IPS-18a (cell line): ENCODE data around the gene CNKSR3.

Source experiments
- H3K27ac ChIP-seq: one replicate; pipeline ENCODE4 v1.5.1; 2013; ENCODE audit warnings: low read length
- H3K27me3 ChIP-seq: one replicate; pipeline ENCODE4 v1.6.1; 2013; ENCODE audit warnings: mild to moderate bottlenecking, low read length; ENCODE audit not compliant: control insufficient read depth, insufficient read depth
- H3K36me3 ChIP-seq: one replicate; pipeline ENCODE4 v1.6.1; 2013; ENCODE audit warnings: low read depth, low read length; ENCODE audit not compliant: control insufficient read depth
- H3K4me1 ChIP-seq: one replicate; pipeline ENCODE4 v1.6.1; 2013; ENCODE audit warnings: low read depth, low read length; ENCODE audit not compliant: control insufficient read depth
- H3K4me3 ChIP-seq: one replicate; pipeline ENCODE4 v1.5.1; 2013; ENCODE audit warnings: low read length
- H3K9ac ChIP-seq: one replicate; pipeline ENCODE4 v1.6.1; 2013; ENCODE audit warnings: mild to moderate bottlenecking, low read length, moderate library complexity
- H3K9me3 ChIP-seq: one replicate; pipeline ENCODE4 v1.6.1; 2013; ENCODE audit warnings: low read depth, low read length; ENCODE audit not compliant: control insufficient read depth

CNKSR3 gene

DNA sequence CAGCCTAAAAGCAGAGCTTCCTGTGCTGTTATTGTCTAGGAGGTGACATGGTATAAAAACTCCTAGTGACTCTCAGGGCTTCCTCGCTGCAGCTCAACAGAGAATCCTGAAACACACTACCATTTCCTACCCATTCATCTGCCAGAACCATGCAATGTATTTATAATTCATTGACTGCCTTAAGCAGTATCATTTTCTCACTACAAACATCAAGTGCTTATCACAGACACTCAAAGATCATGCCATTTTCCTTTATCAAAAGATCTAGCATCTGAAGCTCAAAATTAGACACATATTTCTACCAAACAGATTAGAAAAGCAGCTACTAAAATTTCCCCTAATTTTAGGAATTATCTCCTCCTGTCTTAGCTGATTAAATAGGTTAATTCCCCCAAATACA lies 83.5 kb downstream of the CNKSR3 start:
- Histone ChIP-seq H3K27me3 (no peaks in the 10 kb centered on the region), H3K9me3 (peaks cover 1% of the 10 kb centered on the region), H3K36me3 (peaks cover 15% of the 10 kb centered on the region), H3K4me1 (no peaks in the 10 kb centered on the region), H3K4me3 (no peak overlapping the region), H3K27ac (no peak overlapping the region), H3K9ac (no peak overlapping the region)

DNA sequence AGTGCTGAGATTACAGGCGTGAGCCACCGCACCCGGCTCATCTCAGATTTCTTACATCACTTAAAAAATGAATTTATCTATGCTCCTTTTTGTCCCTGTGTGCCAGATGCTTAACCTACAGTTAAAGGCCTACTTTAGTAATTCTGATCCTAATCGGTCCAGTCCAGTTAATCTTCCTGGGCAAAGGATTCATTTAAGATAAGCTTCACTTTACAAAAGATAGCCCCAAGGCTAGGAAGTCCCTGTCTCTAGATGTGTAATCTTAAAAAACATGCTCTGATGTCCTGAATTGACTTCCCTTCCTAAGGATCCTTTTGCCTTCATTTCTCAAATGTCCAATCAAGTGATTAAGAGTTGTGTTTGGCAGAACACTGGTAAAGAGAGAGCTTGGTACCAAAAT lies 85.5 kb downstream of the CNKSR3 start:
- Histone ChIP-seq H3K27me3 (no peaks in the 10 kb centered on the region), H3K4me3 (no peak overlapping the region), H3K4me1 (no peaks in the 10 kb centered on the region), H3K9me3 (no peaks in the 10 kb centered on the region), H3K9ac (no peak overlapping the region), H3K27ac (no peak overlapping the region), H3K36me3 (peaks cover 16% of the 10 kb centered on the region)

DNA sequence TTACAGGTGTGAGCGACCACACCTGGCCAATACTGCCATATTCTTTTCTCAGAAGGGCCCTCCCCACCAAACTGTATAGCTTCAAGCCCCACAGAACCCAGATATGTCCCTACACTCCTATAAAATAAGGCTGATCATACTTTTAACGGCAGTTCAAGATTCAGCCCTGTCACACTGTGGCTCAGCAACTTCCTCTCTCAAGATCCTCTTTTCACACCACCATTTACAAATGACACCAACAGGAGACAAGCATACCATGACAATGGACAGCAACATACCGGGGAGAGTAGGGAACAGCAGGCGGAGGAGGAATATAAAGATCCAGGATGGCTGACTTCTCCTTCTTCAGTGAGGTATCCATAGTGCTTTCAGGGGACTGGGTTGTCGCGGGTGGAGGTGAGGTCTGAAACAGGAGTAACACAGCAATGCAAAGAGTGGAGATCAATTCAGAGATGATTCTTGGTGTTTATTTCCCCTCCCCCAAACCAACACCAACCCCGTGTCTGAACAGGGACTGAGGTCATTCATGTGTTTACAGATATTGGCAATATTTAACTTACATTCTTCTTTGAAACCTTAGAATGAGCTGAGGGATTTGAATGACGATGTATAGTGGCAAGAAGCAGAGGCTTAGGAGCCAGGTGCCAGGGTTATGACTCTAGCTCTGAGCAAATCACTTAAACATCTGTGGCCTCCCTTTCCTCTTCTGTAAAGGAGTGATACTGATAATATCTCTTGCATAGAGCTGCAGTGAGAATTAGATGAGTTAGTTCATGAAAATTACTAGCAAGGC lies 96.3 kb downstream of the CNKSR3 start:
- no peaks in the 10 kb centered on the region for H3K4me1 ChIP-seq
- H3K27ac ChIP-seq = no peak overlapping the region
- H3K9me3 ChIP-seq = no peaks in the 10 kb centered on the region
- no peak overlapping the region for H3K9ac ChIP-seq
- no peaks in the 10 kb centered on the region for H3K27me3 ChIP-seq
- H3K4me3 ChIP-seq = no peak overlapping the region
- H3K36me3 ChIP-seq = peaks cover 8% of the 10 kb centered on the region

DNA sequence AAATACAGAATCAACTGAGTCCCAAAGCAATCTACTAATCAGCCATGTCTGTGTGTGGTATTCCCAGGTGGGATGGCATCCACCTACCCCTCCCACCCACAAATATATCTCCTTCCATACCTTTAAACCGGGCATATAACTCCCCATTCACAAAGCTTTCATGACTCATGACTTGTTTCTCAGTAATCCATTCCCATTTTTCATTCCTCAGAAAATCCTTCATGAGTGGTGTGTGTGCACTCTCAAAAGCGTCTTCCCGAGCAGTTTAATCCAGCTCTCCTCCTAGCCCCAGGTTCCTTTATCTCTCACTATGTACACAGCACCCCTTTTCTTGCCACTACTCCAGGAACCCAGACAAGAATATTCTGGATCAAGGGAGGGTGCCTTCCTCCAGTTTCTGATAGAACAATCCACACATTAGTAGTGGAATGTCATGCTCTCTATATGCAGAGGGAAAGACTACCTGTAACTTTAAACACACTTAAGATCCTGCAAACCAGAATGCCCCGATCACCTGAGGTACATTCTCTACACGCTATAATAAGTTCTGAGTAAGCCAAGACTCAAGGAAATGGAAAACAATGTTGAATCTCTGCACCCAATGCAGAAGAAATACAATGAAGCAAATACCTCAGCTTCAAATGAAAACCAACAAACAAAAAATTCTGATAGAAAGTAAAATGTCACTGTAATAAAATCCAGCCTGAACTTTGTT lies 98.2 kb downstream of the CNKSR3 start:
- H3K27me3 ChIP-seq = no peaks in the 10 kb centered on the region
- no peak overlapping the region for H3K27ac ChIP-seq
- H3K9ac ChIP-seq = no peak overlapping the region
- peaks cover 8% of the 10 kb centered on the region for H3K36me3 ChIP-seq
- H3K4me3 ChIP-seq = no peak overlapping the region
- H3K4me1 ChIP-seq = no peaks in the 10 kb centered on the region
- H3K9me3 ChIP-seq = no peaks in the 10 kb centered on the region

DNA sequence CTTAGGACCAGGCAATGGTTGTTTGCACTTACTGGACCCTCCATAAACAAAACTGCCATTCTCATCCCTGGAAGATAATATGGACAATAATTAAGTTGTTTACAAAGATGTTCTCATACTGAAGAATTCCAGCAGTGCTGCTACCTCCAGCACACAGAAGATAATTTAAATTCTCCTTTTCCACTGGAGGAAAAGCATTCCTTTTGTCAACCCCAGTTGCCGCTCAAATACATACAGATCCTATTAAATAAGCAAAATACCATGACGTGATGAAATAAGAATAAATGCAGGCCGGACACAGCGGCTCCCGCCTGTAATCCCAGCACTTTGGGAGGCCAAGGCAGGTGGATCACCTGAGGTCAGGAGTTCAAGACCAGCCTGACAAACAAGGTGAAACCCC lies 99.4 kb downstream of the CNKSR3 start:
- Histone ChIP-seq H3K9ac (no peak overlapping the region), H3K27ac (no peak overlapping the region), H3K4me3 (no peak overlapping the region), H3K36me3 (peaks cover 8% of the 10 kb centered on the region), H3K27me3 (no peaks in the 10 kb centered on the region), H3K4me1 (no peaks in the 10 kb centered on the region), H3K9me3 (no peaks in the 10 kb centered on the region)

DNA sequence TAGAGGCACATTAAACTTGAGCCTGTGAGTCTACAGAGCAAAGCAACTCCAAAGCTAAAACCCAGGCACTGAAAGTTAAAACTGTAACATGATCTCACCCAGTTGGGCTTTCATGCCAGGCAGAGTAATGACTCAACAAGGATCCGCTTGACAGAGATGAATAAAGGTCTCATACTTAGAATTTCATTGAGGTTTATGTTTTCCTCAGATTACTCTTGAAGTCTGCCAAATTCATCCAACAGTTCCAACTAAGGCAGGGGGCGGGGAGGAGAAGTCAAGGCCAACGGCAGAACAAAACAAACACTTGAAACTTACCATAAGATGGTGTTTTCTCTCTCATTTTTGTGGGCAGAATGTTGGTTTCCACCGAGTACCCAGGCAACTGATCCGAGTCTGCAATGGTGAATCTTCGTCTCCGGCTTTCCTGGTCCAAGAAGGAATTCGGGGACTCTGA lies 99.8 kb downstream of the CNKSR3 start:
- no peaks in the 10 kb centered on the region for H3K4me1 ChIP-seq
- H3K27ac ChIP-seq = no peak overlapping the region
- no peaks in the 10 kb centered on the region for H3K27me3 ChIP-seq
- peaks cover 8% of the 10 kb centered on the region for H3K36me3 ChIP-seq
- no peak overlapping the region for H3K4me3 ChIP-seq
- no peak overlapping the region for H3K9ac ChIP-seq
- no peaks in the 10 kb centered on the region for H3K9me3 ChIP-seq

DNA sequence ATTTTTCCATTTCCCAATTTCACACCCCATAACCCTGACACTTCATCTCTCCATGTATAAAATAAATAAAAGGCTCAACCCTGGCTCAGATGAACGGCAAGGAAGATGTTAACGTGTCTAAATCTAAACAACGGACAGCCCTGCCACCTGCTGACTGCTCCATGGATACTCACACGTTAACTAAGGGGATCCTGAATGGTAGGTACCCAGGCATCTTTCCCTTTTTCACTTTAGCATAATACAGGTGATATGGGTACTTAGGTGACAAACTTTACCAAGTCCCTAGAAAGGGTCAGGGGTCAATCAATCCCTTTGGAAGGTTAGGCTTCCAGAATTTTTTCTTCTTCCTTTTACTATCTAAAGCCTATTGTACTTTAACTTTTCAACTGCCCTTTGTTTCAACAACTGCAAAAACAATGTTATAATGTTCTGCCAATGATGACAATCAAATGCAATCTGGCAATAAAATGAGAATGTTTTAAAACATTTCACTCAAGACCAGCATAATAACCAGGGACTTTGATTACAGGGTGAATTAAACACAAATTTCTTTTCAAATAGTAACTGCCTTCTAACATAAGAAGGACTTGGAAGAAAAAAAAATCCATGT lies 101.5 kb downstream of the CNKSR3 start:
- Histone ChIP-seq H3K4me3 (no peak overlapping the region), H3K27ac (no peak overlapping the region), H3K9me3 (no peaks in the 10 kb centered on the region), H3K4me1 (no peaks in the 10 kb centered on the region), H3K27me3 (no peaks in the 10 kb centered on the region), H3K9ac (no peak overlapping the region), H3K36me3 (peaks cover 8% of the 10 kb centered on the region)

DNA sequence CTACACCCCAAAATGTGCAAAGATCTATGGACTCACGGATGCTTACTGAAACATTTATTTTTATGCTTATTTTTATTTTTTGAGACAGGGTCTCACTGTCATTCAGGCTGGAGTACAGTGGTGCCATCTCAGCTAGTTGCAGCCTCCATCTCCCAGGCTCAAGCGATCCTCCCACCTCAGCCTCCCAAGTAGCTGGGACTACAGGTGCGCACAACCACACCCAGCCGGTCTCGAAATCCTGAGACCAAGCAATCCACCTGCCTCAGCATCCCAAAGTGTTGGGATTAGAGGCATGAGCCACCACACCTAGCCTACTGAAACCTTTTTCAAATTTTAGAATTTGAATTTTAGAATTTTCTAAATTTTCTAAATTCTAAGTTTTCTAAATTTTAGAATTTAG lies 103.0 kb downstream of the CNKSR3 start:
- H3K4me1 ChIP-seq = no peaks in the 10 kb centered on the region

DNA sequence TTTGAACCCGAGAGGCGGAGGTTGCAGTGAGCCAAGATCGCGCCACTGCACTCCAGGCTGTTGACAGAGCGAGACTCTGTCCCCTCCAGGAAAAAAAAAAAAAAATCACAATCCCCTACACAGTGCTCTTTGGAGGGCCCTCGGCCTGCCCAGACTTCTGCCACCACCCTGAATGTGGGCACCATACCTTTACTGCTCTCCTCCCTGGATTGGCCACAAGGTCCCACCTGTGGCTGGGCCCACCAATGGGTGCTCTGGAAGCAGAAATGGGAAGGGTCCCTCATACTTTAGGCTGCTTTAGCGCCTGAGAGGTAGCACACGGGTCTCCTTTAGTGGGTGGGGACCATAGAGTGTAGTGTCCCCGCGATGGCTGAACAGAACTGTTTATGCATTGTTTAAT lies 103.6 kb downstream of the CNKSR3 start:
- Histone ChIP-seq H3K27ac (no peak overlapping the region), H3K27me3 (no peaks in the 10 kb centered on the region), H3K4me1 (no peaks in the 10 kb centered on the region), H3K36me3 (peaks cover 4% of the 10 kb centered on the region), H3K4me3 (no peak overlapping the region), H3K9ac (no peak overlapping the region), H3K9me3 (no peaks in the 10 kb centered on the region)

More for the DNA sequence above, 103.0 kb downstream of the CNKSR3 start:
- Histone ChIP-seq H3K9me3 (no peaks in the 10 kb centered on the region), H3K27ac (no peak overlapping the region), H3K9ac (no peak overlapping the region), H3K36me3 (peaks cover 8% of the 10 kb centered on the region), H3K27me3 (no peaks in the 10 kb centered on the region), H3K4me3 (no peak overlapping the region)

DNA sequence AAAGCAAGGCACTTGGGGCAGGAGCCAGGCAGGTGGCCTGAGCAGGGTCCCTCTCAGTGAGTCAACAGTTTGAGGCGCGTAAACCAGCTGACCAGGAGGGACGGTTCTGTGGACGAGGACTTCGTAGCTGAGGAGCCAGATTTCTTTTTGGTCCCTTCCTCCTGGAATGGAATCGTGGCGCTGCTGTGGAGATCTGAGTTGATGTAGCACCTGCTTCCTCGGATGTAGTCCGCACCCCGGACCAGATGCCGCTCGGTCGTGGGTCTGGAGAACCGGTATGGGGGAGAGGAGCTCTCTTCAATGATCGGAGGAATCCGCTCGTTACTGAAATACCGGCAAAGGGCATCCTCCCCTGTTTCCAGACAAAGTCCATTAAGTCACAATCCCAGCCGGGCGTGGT lies 104.2 kb downstream of the CNKSR3 start:
- no peak overlapping the region for H3K9ac ChIP-seq

DNA sequence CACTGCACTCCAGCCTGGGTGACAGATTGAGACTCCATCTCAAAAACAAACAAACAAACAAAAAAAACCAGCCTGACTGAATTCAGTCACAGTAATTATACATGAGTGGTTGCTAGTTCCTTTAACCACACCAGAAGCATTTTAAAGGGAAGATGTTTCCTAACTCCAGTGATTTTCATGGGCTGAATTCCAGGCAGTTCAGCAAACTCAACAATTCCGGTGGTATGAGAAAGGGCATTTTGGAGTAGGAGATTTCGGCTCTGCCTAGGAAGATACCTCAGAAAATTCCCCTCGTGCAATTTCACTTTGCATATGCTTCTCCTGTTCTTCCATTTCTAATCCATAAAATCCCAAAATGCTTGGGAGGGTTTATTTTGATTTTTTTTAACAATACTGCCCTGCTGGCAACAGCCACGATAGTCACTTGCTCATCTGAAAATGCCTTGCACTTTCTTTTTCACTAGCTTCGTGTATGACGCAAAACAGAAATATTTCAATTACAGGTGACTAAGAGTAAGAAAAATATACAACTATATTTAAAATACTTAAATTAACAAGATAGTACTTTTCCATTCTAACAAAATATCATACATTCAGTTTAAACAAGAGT lies 105.6 kb downstream of the CNKSR3 start:
- no peaks in the 10 kb centered on the region for H3K4me1 ChIP-seq
- H3K27ac ChIP-seq = no peak overlapping the region
- H3K9me3 ChIP-seq = no peaks in the 10 kb centered on the region
- H3K27me3 ChIP-seq = no peaks in the 10 kb centered on the region
- no peak overlapping the region for H3K9ac ChIP-seq
- no peak overlapping the region for H3K4me3 ChIP-seq
- peaks cover 6% of the 10 kb centered on the region for H3K36me3 ChIP-seq

More for the DNA sequence above, 104.2 kb downstream of the CNKSR3 start:
- H3K27ac ChIP-seq = no peak overlapping the region
- H3K4me1 ChIP-seq = no peaks in the 10 kb centered on the region
- no peaks in the 10 kb centered on the region for H3K9me3 ChIP-seq
- H3K36me3 ChIP-seq = peaks cover 6% of the 10 kb centered on the region
- no peaks in the 10 kb centered on the region for H3K27me3 ChIP-seq
- no peak overlapping the region for H3K4me3 ChIP-seq
